Measurements from ENCODE around the gene WASF1. TPM values are rescaled to one million over a fixed set of nuclear protein-coding genes. Genes with fewer than 3 reads are reported as not detected.
"Not testable (repeated sequence)": the region's sequence is repeated elsewhere in the genome, so short reads cannot be mapped to it uniquely, and the experiment has no call there.

WASF1 gene
- total and polyA plus RNA-seq, 2 donors (not counting 1 experiment from before 2014, with no cell fraction given) = 13.2 to 37.7 TPM

GRCh38 chr6:110075406-110075805, 104.1 kb downstream of the WASF1 start:
- Histone ChIP-seq H4K20me1 (ENCODE audit: control insufficient read depth, extremely low read depth, insufficient read depth, low read length) (no peaks in the 10 kb centered on the region), H3K36me3 (ENCODE audit: control insufficient read depth, insufficient read depth, low read length) (no peaks in the 10 kb centered on the region), H2AFZ (ENCODE audit: low read length) (no peak overlapping the region), H3K9me3 (ENCODE audit: control insufficient read depth, insufficient read depth, low read depth, low read length) (no peaks in the 10 kb centered on the region), H3K4me1 (ENCODE audit: control insufficient read depth, extremely low read depth, insufficient read depth, low read length) (no peaks in the 10 kb centered on the region), H3K79me2 (ENCODE audit: control insufficient read depth, insufficient read depth, low read length) (no peaks in the 10 kb centered on the region), H3K27me3 (ENCODE audit: control insufficient read depth, insufficient read depth, low read length) (peaks cover 4% of the 10 kb centered on the region), H3K27ac (ENCODE audit: insufficient read depth, low read length) (no peak overlapping the region), H3K4me3 (replicated peaks in 1 of 4; ENCODE audit: control extremely low read depth in 1 of 4, insufficient read depth in 1 of 4, low read depth in 3 of 4, low read length in 4 of 4) (no peak overlapping the region), H3K9ac (ENCODE audit: insufficient read depth, low read length) (no peak overlapping the region), H3K4me2 (ENCODE audit: extremely low read depth, insufficient read depth, low read length) (no peak overlapping the region)
- TF ChIP-seq EZH2 (IDR thresholded peaks at IDR 0.05; ENCODE audit: low read length, missing control alignments) = no peak
- TF ChIP-seq, protein P1, sequence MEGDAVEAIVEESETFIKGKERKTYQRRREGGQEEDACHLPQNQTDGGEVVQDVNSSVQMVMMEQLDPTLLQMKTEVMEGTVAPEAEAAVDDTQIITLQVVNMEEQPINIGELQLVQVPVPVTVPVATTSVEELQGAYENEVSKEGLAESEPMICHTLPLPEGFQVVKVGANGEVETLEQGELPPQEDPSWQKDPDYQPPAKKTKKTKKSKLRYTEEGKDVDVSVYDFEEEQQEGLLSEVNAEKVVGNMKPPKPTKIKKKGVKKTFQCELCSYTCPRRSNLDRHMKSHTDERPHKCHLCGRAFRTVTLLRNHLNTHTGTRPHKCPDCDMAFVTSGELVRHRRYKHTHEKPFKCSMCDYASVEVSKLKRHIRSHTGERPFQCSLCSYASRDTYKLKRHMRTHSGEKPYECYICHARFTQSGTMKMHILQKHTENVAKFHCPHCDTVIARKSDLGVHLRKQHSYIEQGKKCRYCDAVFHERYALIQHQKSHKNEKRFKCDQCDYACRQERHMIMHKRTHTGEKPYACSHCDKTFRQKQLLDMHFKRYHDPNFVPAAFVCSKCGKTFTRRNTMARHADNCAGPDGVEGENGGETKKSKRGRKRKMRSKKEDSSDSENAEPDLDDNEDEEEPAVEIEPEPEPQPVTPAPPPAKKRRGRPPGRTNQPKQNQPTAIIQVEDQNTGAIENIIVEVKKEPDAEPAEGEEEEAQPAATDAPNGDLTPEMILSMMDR (conservative IDR thresholded peaks at IDR 0.05 in 1 of 2, IDR thresholded peaks at IDR 0.05 in 1 of 2; ENCODE audit: low read depth in 1 of 2, low read length in 2 of 2) = no peak
- peak in 1 of 2 donors; percentile 54 for DNase-seq (ENCODE audit: low read depth in 2 of 2)

DNA sequence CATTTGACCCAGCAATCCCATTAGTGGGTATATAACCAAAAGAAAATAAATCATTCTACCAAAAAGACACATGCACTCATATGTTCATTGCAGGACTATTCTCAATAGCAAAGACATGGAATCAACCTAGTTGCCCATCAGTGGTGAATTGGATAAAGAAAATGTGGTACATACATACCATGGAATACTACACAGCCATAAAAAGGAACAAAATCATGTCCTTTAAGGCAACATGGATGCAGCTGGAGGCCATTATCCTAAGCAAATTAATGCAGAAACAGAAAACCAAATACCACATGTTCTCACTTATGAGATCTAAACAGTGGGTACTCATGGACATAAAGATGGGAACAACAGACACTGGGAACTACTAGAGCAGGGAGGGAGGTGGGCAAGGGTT, 106.0 kb downstream of the WASF1 start:
- not testable (repeated sequence) for H3K4me3 ChIP-seq (replicated peaks in 1 of 4; ENCODE audit: control extremely low read depth in 1 of 4, insufficient read depth in 1 of 4, low read depth in 3 of 4, low read length in 4 of 4); H2AFZ ChIP-seq (ENCODE audit: low read length)

DNA sequence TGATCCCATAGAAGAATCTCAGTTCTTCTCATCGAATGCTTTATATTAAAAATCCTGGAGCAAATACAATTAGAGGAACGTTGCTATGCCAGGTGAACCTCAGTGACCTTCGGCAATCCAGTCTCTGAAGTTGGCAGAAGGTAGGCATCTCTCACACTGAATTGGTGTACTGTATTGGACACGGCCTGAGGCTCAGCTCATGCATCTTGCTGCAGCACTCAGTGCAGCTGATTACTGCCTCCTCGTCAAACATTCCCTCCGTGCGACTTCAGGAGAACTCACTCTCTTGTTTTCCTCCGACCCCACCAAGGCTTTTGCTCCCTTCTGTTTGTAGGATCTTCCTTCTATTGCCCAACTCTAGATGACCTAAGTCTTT, 110.9 kb downstream of the WASF1 start:
- peaks cover 18% of the 10 kb centered on the region for H3K27me3 ChIP-seq (ENCODE audit: control insufficient read depth, insufficient read depth, low read length)

More for the DNA sequence above, 106.0 kb downstream of the WASF1 start:
- not testable (repeated sequence) for H3K9ac ChIP-seq (ENCODE audit: insufficient read depth, low read length); H3K4me1 ChIP-seq (ENCODE audit: control insufficient read depth, extremely low read depth, insufficient read depth, low read length); H3K27me3 ChIP-seq (ENCODE audit: control insufficient read depth, insufficient read depth, low read length); H3K9me3 ChIP-seq (ENCODE audit: control insufficient read depth, insufficient read depth, low read depth, low read length); H3K27ac ChIP-seq (ENCODE audit: insufficient read depth, low read length); H3K4me2 ChIP-seq (ENCODE audit: extremely low read depth, insufficient read depth, low read length); H3K79me2 ChIP-seq (ENCODE audit: control insufficient read depth, insufficient read depth, low read length); H4K20me1 ChIP-seq (ENCODE audit: control insufficient read depth, extremely low read depth, insufficient read depth, low read length); H3K36me3 ChIP-seq (ENCODE audit: control insufficient read depth, insufficient read depth, low read length); DNase-seq (ENCODE audit: low read depth in 2 of 2)

More for the DNA sequence above, 110.9 kb downstream of the WASF1 start:
- Histone ChIP-seq H3K79me2 (ENCODE audit: control insufficient read depth, insufficient read depth, low read length) (no peaks in the 10 kb centered on the region), H2AFZ (ENCODE audit: low read length) (no peak overlapping the region), H3K27ac (ENCODE audit: insufficient read depth, low read length) (no peak overlapping the region), H3K9me3 (ENCODE audit: control insufficient read depth, insufficient read depth, low read depth, low read length) (no peaks in the 10 kb centered on the region), H3K4me2 (ENCODE audit: extremely low read depth, insufficient read depth, low read length) (no peak overlapping the region), H3K36me3 (ENCODE audit: control insufficient read depth, insufficient read depth, low read length) (no peaks in the 10 kb centered on the region), H3K4me1 (ENCODE audit: control insufficient read depth, extremely low read depth, insufficient read depth, low read length) (no peaks in the 10 kb centered on the region), H3K4me3 (replicated peaks in 1 of 4; ENCODE audit: control extremely low read depth in 1 of 4, insufficient read depth in 1 of 4, low read depth in 3 of 4, low read length in 4 of 4) (no peak overlapping the region), H4K20me1 (ENCODE audit: control insufficient read depth, extremely low read depth, insufficient read depth, low read length) (no peaks in the 10 kb centered on the region), H3K9ac (ENCODE audit: insufficient read depth, low read length) (no peak overlapping the region)
- DNase-seq (ENCODE audit: low read depth in 2 of 2) = no peak
- no peak for TF ChIP-seq EZH2 (IDR thresholded peaks at IDR 0.05; ENCODE audit: low read length, missing control alignments)
- TF ChIP-seq, protein P1 (conservative IDR thresholded peaks at IDR 0.05 in 1 of 2, IDR thresholded peaks at IDR 0.05 in 1 of 2; ENCODE audit: low read depth in 1 of 2, low read length in 2 of 2) = no peak
